IMR-90 (cell line): ENCODE measurements around the gene XPC. TPM values are rescaled to one million over a fixed set of nuclear protein-coding genes. Genes with fewer than 3 reads are reported as not detected.

Source experiments
- ATAC-seq: fragments of 200-7000 bp; cut with Tn5 transposase; 2 replicates; pipeline ENCODE4 v1.9.1; 2020; ENCODE audit warnings: low read depth, mild to moderate bottlenecking, moderate library complexity
- BruUV-seq: library from RNA; stranded (reverse); fragments of 400-500 nt; replicated peaks from 2 replicates; lab custom pipeline; 2021; lab: Mats Ljungman, UMichigan
- CTCF ChIA-PET: fragments of 300-600 bp; formaldehyde crosslinking; extraction: SDS; loops from one replicate; lab custom pipeline; 2021; ENCODE audit warnings: antibody characterized with exemption; lab: Yijun Ruan, JAX
- POLR2A ChIA-PET: fragments of 300-600 bp; sonication (Branson Sonifier 250); formaldehyde crosslinking; loops from one replicate; lab custom pipeline; 2022; ENCODE audit warnings: antibody characterized with exemption; ENCODE audit not compliant: unreplicated experiment; lab: Charles Lee
- DNase-seq: peaks from one replicate; pipeline ENCODE4 v3.0.0; 2013
- H2AFZ ChIP-seq: replicated peaks from 2 replicates; pipeline ENCODE3; 2013; ENCODE audit warnings: low read length, mild to moderate bottlenecking; ENCODE audit not compliant: poor library complexity
- H2AK5ac ChIP-seq: 2 replicates; pipeline ENCODE4 v1.6.1; 2013; ENCODE audit warnings: low read depth, low read length, inconsistent platforms
- H2AK9ac ChIP-seq: replicated peaks from 2 replicates; pipeline ENCODE3; 2013; ENCODE audit warnings: mild to moderate bottlenecking, low read depth, low read length, moderate library complexity; ENCODE audit not compliant: poor library complexity
- H2BK120ac ChIP-seq: 2 replicates; pipeline ENCODE4 v1.6.1; 2013; ENCODE audit warnings: low read depth, low read length, inconsistent platforms
- H2BK15ac ChIP-seq: 3 replicates; pipeline ENCODE4 v1.6.1; 2013; ENCODE audit warnings: low read depth, low read length, inconsistent platforms
- H2BK20ac ChIP-seq: 2 replicates; pipeline ENCODE4 v1.6.1; 2013; ENCODE audit warnings: low read depth, mild to moderate bottlenecking, inconsistent platforms, low read length, moderate library complexity
- H2BK5ac ChIP-seq: 2 replicates; pipeline ENCODE4 v1.6.1; 2013; ENCODE audit warnings: mild to moderate bottlenecking, low read depth, low read length, inconsistent platforms; ENCODE audit not compliant: poor library complexity, severe bottlenecking
- H3K14ac ChIP-seq: replicated peaks from 2 replicates; pipeline ENCODE4 v1.6.1; 2013; ENCODE audit warnings: low read depth, low read length, inconsistent platforms
- H3K18ac ChIP-seq: 2 replicates; pipeline ENCODE4 v1.6.1; 2013; ENCODE audit warnings: low read depth, low read length, control low read depth
- H3K23ac ChIP-seq: 2 replicates; pipeline ENCODE4 v1.6.1; 2013; ENCODE audit warnings: low read depth, low read length, inconsistent platforms
- H3K27ac ChIP-seq: 2 replicates; pipeline ENCODE4 v1.5.1; 2013; ENCODE audit warnings: mild to moderate bottlenecking, control low read depth, low read length; ENCODE audit not compliant: insufficient read depth
- H3K27me3 ChIP-seq: 2 replicates; pipeline ENCODE4 v1.6.1; 2013; ENCODE audit warnings: low read length; ENCODE audit not compliant: control insufficient read depth, insufficient read depth
- H3K36me3 ChIP-seq: 2 replicates; pipeline ENCODE4 v1.6.1; 2013; ENCODE audit warnings: low read length, mixed read lengths; ENCODE audit not compliant: control insufficient read depth, insufficient read depth
- H3K4ac ChIP-seq: 2 replicates; pipeline ENCODE4 v1.6.1; 2013; ENCODE audit warnings: low read depth, low read length, inconsistent platforms
- H3K4me1 ChIP-seq: 2 replicates; pipeline ENCODE4 v1.6.1; 2013; ENCODE audit warnings: low read length, mixed read lengths; ENCODE audit not compliant: control insufficient read depth, insufficient read depth
- H3K4me2 ChIP-seq: 2 replicates; pipeline ENCODE4 v1.6.1; 2013; ENCODE audit warnings: low read depth, mild to moderate bottlenecking, control low read depth, low read length, moderate library complexity
- H3K4me3 ChIP-seq: 2 replicates; pipeline ENCODE4 v1.5.1; 2013; ENCODE audit warnings: low read depth, mild to moderate bottlenecking, control low read depth, low read length, moderate library complexity; ENCODE audit not compliant: insufficient read depth
- H3K56ac ChIP-seq: 2 replicates; pipeline ENCODE4 v1.6.1; 2013; ENCODE audit warnings: low read length, inconsistent platforms; ENCODE audit not compliant: insufficient read depth; ENCODE audit errors: extremely low read depth
- H3K79me1 ChIP-seq, 2 experiments: 2 replicates each; pipeline ENCODE4 v1.6.1; 2013; ENCODE audit warnings: low read length in 2 of 2, inconsistent platforms in 1 of 2, low read depth in 1 of 2
- H3K9ac ChIP-seq: 2 replicates; pipeline ENCODE4 v1.6.1; 2013; ENCODE audit warnings: low read depth, low read length, control low read depth
- H3K9me1 ChIP-seq: 2 replicates; pipeline ENCODE4 v1.6.1; 2013; ENCODE audit warnings: low read length, inconsistent platforms; ENCODE audit not compliant: insufficient read depth
- H3K9me3 ChIP-seq: 2 replicates; pipeline ENCODE4 v1.6.1; 2013; ENCODE audit warnings: low read length; ENCODE audit not compliant: control insufficient read depth, insufficient read depth
- H4K20me1 ChIP-seq: 2 replicates; pipeline ENCODE4 v1.6.1; 2013; ENCODE audit warnings: low read length, inconsistent platforms; ENCODE audit not compliant: insufficient read depth
- H4K5ac ChIP-seq: 2 replicates; pipeline ENCODE4 v1.6.1; 2013; ENCODE audit warnings: mild to moderate bottlenecking, low read depth, low read length, control low read depth
- H4K8ac ChIP-seq, 2 experiments: 2 replicates each; pipeline ENCODE4 v1.6.1; 2013; ENCODE audit warnings: low read depth in 2 of 2, low read length in 2 of 2, control low read depth in 1 of 2, inconsistent platforms in 1 of 2
- H4K91ac ChIP-seq: 2 replicates; pipeline ENCODE4 v1.6.1; 2013; ENCODE audit warnings: low read depth, low read length, inconsistent platforms; ENCODE audit not compliant: insufficient read depth
- ELK1 ChIP-seq: fragments of 150-350 bp; IDR thresholded peaks from 2 replicates; pipeline ENCODE4 v1.6.1; 2016; ENCODE audit warnings: low read depth, mild to moderate bottlenecking, low read length, moderate library complexity, borderline replicate concordance
- RAD21 ChIP-seq: IDR thresholded peaks from 2 replicates; pipeline ENCODE4 v1.6.1; 2012; ENCODE audit warnings: low read length, improper control_type of control experiment
- RCOR1 ChIP-seq: IDR thresholded peaks from 2 replicates; pipeline ENCODE4 v1.6.1; 2012; ENCODE audit warnings: mild to moderate bottlenecking, low read length, improper control_type of control experiment; ENCODE audit not compliant: insufficient replicate concordance
- WGBS, 2 experiments: methylation state at CpG; one replicate each; pipeline versions ENCODE4 v1.1.5 to v1.1.7; 2013; ENCODE audit warnings: missing lambda C conversion rate in 2 of 2; ENCODE audit not compliant: insufficient read length in 1 of 2; ENCODE audit errors: extremely low coverage in 2 of 2; 5-methylcytosine and 5-hydroxymethylcytosine counted together
- dilution Hi-C: fragments of 300-500 bp; cut with HindIII; formaldehyde crosslinking; loops from one replicate; pipeline ENCODE4 v1.14.3; 2018; ENCODE audit warnings: low sequenced_read_pairs; ENCODE audit not compliant: unreplicated experiment
- in situ Hi-C: fragments of 300-500 bp; cut with MboI; formaldehyde crosslinking; loops from 3 replicates; pipeline ENCODE4 v1.14.3; 2019; ENCODE audit warnings: low sequenced_read_pairs, inconsistent platforms, mixed read lengths
- intact Hi-C: fragments of 100-400 bp; cut with micrococcal nuclease; formaldehyde crosslinking; loops from 2 replicates; pipeline ENCODE4 v1.10.0; 2022
- polyA plus RNA-seq, 3 experiments: library from polyadenylated mRNA; depleted of rRNA; stranded (reverse); fragments of >200 nt; gene quantifications; 2 replicates each; pipeline ENCODE4 v1.2.3, GENCODE V29; 2012; ENCODE audit warnings: low replicate concordance in 1 of 3
- total RNA-seq: library from RNA; depleted of rRNA; stranded (reverse); fragments of >200 nt; gene quantifications from 2 replicates; pipeline ENCODE4 v1.2.3, GENCODE V29; 2012

The XPC gene
- total and polyA plus RNA-seq, 2 of the 4 experiments (the other 2 are of a cell fraction): 30.9 to 48.8 TPM

GRCh38 chr3:14210843-14211594 lies 32.6 kb upstream of the XPC start:
- peak overlapping the region; percentile 95 for H4K5ac ChIP-seq
- peak overlapping the region; percentile 97 for H3K4ac ChIP-seq
- peak overlapping the region; percentile 74 for H3K14ac ChIP-seq
- H3K56ac ChIP-seq: peak overlapping the region; percentile 84
- H3K79me1 ChIP-seq: no peaks in the 10 kb centered on the region
- H4K8ac ChIP-seq: peak overlapping the region; percentile 74 to 79
- no CpG with 5 or more reads among the region's 4 CpGs for WGBS, 2 experiments
- H3K9me1 ChIP-seq: peaks cover 28% of the 10 kb centered on the region
- peak overlapping the region; percentile 56; the same call in 2 of the 3 replicates for H2BK15ac ChIP-seq
- BruUV-seq: no TSS peak
- H4K20me1 ChIP-seq: no peaks in the 10 kb centered on the region
- intact Hi-C loops (loop anchor here (2.0 kb wide), 1 partner anchor 78 kb away; no protein-coding TSS in a partner anchor), in situ Hi-C loops (no loop called here), dilution Hi-C loops (no loop called here)
- H3K4me3 ChIP-seq: no peak overlapping the region
- H3K9me3 ChIP-seq: no peaks in the 10 kb centered on the region
- peak overlapping the region; percentile 71 for H2AK9ac ChIP-seq
- H3K27ac ChIP-seq: peak overlapping the region; percentile 97
- peak overlapping the region; percentile 97 for H2BK5ac ChIP-seq
- TF ChIP-seq ELK1 (no peak), RAD21 (no peak), RCOR1 (no peak)
- H3K9ac ChIP-seq: peak overlapping the region; percentile 77
- H3K36me3 ChIP-seq: no peaks in the 10 kb centered on the region
- peak overlapping the region; percentile 93 for H4K91ac ChIP-seq
- H3K4me1 ChIP-seq: peaks cover 33% of the 10 kb centered on the region
- no peaks in the 10 kb centered on the region for H3K27me3 ChIP-seq
- ATAC-seq (peak; percentile 58), DNase-seq (peak; percentile 87)
- H3K4me2 ChIP-seq: peak overlapping the region; percentile 14; the same call in 1 of the 2 replicates
- H2AFZ ChIP-seq: no peak overlapping the region
- H3K23ac ChIP-seq: peak overlapping the region; percentile 66
- peak overlapping the region; percentile 97 for H3K18ac ChIP-seq
- CTCF ChIA-PET: interaction anchor here (0.6 to 1.6 kb wide), 5 partner anchors 12 to 118 kb away, joined by 3 to 8 read pairs (median 4); no protein-coding TSS in a partner anchor
- H2BK120ac ChIP-seq: peak overlapping the region; percentile 96
- POLR2A ChIA-PET: interaction anchor here (0.8 kb wide), 1 partner anchor 241 kb away, joined by 13 read pairs; no protein-coding TSS in a partner anchor
- peak overlapping the region; percentile 97 for H2BK20ac ChIP-seq
- peak overlapping the region; percentile 88 for H2AK5ac ChIP-seq
